MM.1S (cell line): Measurements from ENCODE around the gene PSAT1.

Experiments
- DNase-seq: peaks from one replicate; pipeline ENCODE4 v3.0.0-alpha.2; 2015
- H2AFZ ChIP-seq: fragments of 300-600 bp; sonication (generic); 2 replicates; pipeline ENCODE4 v1.6.0; 2016; ENCODE audit warnings: antibody characterized with exemption, low read length
- H3F3A ChIP-seq: fragments of 300-600 bp; sonication (generic); 2 replicates; pipeline ENCODE4 v1.6.1; 2016; ENCODE audit warnings: mild to moderate bottlenecking, antibody characterized with exemption, low read length, moderate library complexity, mixed read lengths; ENCODE audit not compliant: insufficient read depth
- H3K27ac ChIP-seq: fragments of 300-600 bp; sonication (generic); 2 replicates; pipeline ENCODE4 v1.5.1; 2016; ENCODE audit warnings: mild to moderate bottlenecking, low read length
- H3K27me3 ChIP-seq: fragments of 300-600 bp; sonication (generic); replicated peaks from 2 replicates; pipeline ENCODE4 v1.6.0; 2016; ENCODE audit warnings: low read length; ENCODE audit not compliant: insufficient read depth
- H3K36me3 ChIP-seq: fragments of 300-600 bp; sonication (generic); replicated peaks from 2 replicates; pipeline ENCODE4 v1.6.1; 2016; ENCODE audit warnings: mild to moderate bottlenecking, low read length, mixed read lengths; ENCODE audit not compliant: insufficient read depth
- H3K4me1 ChIP-seq: fragments of 300-600 bp; sonication (generic); 2 replicates; pipeline ENCODE4 v1.6.1; 2016; ENCODE audit warnings: low read length, mixed read lengths
- H3K4me2 ChIP-seq: fragments of 300-600 bp; sonication (generic); 2 replicates; pipeline ENCODE4 v1.6.0; 2016; ENCODE audit warnings: low read depth, low read length
- H3K4me3 ChIP-seq: fragments of 300-600 bp; sonication (generic); 2 replicates; pipeline ENCODE4 v1.5.1; 2016; ENCODE audit warnings: low read length, mixed read lengths
- H3K79me2 ChIP-seq: fragments of 300-600 bp; sonication (generic); 2 replicates; pipeline ENCODE4 v1.6.1; 2016; ENCODE audit warnings: mixed run types, low read length, mixed read lengths
- H3K9ac ChIP-seq: fragments of 300-600 bp; sonication (generic); 2 replicates; pipeline ENCODE4 v1.6.1; 2016; ENCODE audit warnings: low read length, mixed read lengths
- H3K9me2 ChIP-seq: fragments of 300-600 bp; sonication (generic); replicated peaks from 2 replicates; pipeline ENCODE4 v1.6.1; 2016; ENCODE audit warnings: mild to moderate bottlenecking, low read length, mixed read lengths; ENCODE audit not compliant: insufficient read depth
- H3K9me3 ChIP-seq: fragments of 300-600 bp; sonication (generic); replicated peaks from 2 replicates; pipeline ENCODE4 v1.6.1; 2016; ENCODE audit warnings: mild to moderate bottlenecking, low read length, mixed read lengths; ENCODE audit not compliant: insufficient read depth
- H4K20me1 ChIP-seq: fragments of 300-600 bp; sonication (generic); 2 replicates; pipeline ENCODE4 v1.6.1; 2016; ENCODE audit warnings: mild to moderate bottlenecking, low read length, moderate library complexity, mixed read lengths; ENCODE audit not compliant: insufficient read depth
- CTCF ChIP-seq: fragments of 300-600 bp; sonication (generic); IDR thresholded peaks from 2 replicates; pipeline ENCODE4 v1.5.1; 2016; ENCODE audit warnings: antibody characterized with exemption, low read length, mixed read lengths
- EZH2 ChIP-seq: fragments of 300-600 bp; sonication (generic); optimal IDR thresholded peaks from 2 replicates; pipeline ENCODE3; 2017; ENCODE audit warnings: low read depth, mild to moderate bottlenecking, antibody characterized with exemption, low read length, mixed read lengths
- EZH2phosphoT487 ChIP-seq: fragments of 300-600 bp; sonication (generic); IDR thresholded peaks from 2 replicates; pipeline ENCODE4 v1.6.1; 2018; ENCODE audit warnings: antibody characterized with exemption, low read length

The PSAT1 gene

GRCh38 chr9:78252616-78253015 is 44.3 kb upstream of the PSAT1 start:
- Histone ChIP-seq H4K20me1 (no peaks in the 10 kb centered on the region), H3F3A (no peaks in the 10 kb centered on the region), H3K9ac (no peak overlapping the region), H3K4me2 (no peak overlapping the region), H3K27ac (no peak overlapping the region), H3K4me3 (no peak overlapping the region), H3K36me3 (no peaks in the 10 kb centered on the region; the same call in 1 of the 2 replicates), H2AFZ (no peak overlapping the region), H3K9me2 (no peaks in the 10 kb centered on the region), H3K9me3 (no peaks in the 10 kb centered on the region), H3K27me3 (no peaks in the 10 kb centered on the region), H3K4me1 (no peaks in the 10 kb centered on the region), H3K79me2 (no peaks in the 10 kb centered on the region)
- TF ChIP-seq CTCF (no peak), EZH2phosphoT487 (no peak), EZH2 (no peak)
- DNase-seq: no peak

GRCh38 chr9:78253285-78253684 is 43.6 kb upstream of the PSAT1 start:
- Histone ChIP-seq H3F3A (no peaks in the 10 kb centered on the region), H3K27me3 (no peaks in the 10 kb centered on the region), H2AFZ (no peak overlapping the region), H3K79me2 (no peaks in the 10 kb centered on the region), H4K20me1 (no peaks in the 10 kb centered on the region), H3K4me1 (no peaks in the 10 kb centered on the region), H3K9me2 (no peaks in the 10 kb centered on the region), H3K4me3 (no peak overlapping the region), H3K9me3 (no peaks in the 10 kb centered on the region), H3K27ac (no peak overlapping the region), H3K4me2 (no peak overlapping the region), H3K9ac (no peak overlapping the region), H3K36me3 (no peaks in the 10 kb centered on the region; the same call in 1 of the 2 replicates)
- TF ChIP-seq EZH2 (no peak), CTCF (no peak), EZH2phosphoT487 (no peak)
- no peak for DNase-seq

GRCh38 chr9:78261403-78262001 is 35.4 kb upstream of the PSAT1 start:
- Histone ChIP-seq H3F3A (no peaks in the 10 kb centered on the region), H3K9me2 (no peaks in the 10 kb centered on the region), H3K4me2 (no peak overlapping the region), H3K79me2 (no peaks in the 10 kb centered on the region), H3K27me3 (no peaks in the 10 kb centered on the region), H3K27ac (no peak overlapping the region), H2AFZ (no peak overlapping the region), H3K9ac (no peak overlapping the region), H3K36me3 (no peaks in the 10 kb centered on the region), H3K9me3 (no peaks in the 10 kb centered on the region), H3K4me1 (no peaks in the 10 kb centered on the region), H3K4me3 (no peak overlapping the region), H4K20me1 (no peaks in the 10 kb centered on the region)
- TF ChIP-seq EZH2phosphoT487 (no peak), CTCF (peak; percentile 61)
- peak; percentile 30 for DNase-seq
